SK-MEL-5 (cell line): ENCODE data around the gene MID1. TPM values are rescaled to one million over a fixed set of nuclear protein-coding genes. Genes with fewer than 3 reads are reported as not detected.

Source experiments
- DNase-seq: peaks from one replicate; pipeline ENCODE4 v3.0.0-alpha.2; 2016; ENCODE audit warnings: low read depth, low spot score
- in situ Hi-C: cut with HindIII; loops from 2 replicates; pipeline ENCODE4 v1.10.0; 2016; ENCODE audit warnings: low sequenced_read_pairs, high pct_unique_total_duplicates, low pct_unique_long_range_greater_than_20kb
- total RNA-seq: library from RNA; depleted of rRNA; stranded (reverse); fragments of >200 nt; shearing (Covaris generic); gene quantifications from 2 replicates; pipeline ENCODE4 v1.2.3, GENCODE V29; 2014

MID1 gene
- total RNA-seq, 1 experiment from 2014 or later: 35.0 TPM

DNA sequence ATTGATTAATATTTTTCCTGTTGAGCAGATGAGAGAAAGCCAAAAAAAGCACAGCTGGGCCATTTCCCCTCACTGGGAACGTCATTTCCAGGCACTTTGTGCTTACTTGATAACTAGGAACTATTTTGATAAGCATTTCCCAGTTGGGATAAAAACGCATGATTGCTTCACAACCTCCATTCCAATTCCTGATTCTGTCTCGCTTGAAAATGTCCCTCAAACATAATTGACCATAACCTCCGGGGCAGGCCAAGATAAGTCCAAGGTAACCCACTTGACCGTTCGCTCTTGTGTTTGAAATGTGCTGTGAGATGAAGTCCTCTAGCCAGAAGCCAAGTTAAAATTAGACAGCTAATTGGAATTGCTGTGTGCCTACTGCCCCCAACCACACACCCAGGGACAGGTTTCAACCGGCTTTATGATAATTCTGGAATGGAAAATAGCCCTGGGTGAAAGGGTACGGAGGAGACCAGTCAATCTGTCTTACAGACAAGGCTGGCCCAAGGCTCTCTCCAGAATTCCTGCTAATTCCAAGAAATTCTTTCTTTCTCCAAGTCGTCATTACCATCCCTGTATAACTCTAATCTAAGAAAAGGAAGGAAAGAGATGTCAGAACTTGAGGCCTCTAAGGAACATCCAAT lies 137.1 kb downstream of the MID1 start:
- in situ Hi-C loops: no loop called here
- no peak for DNase-seq

DNA sequence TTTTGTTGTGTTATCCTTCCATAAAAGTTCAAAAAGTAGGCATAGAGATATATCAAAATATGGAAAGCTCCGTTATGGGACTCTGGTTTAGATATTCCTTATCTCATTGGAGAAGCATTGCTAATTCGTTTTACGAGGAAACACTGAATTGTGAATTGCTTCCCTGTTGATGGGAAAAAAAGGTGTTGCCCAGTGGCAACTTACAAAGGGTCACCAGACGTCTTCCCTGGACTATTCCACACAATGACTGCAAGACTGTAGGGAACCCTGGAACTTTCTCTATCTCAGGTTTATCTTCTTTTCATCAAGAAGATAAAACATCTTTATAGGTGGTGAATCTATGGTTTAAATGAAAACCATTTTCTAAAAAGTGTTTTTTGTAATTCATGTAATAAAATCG lies 137.7 kb downstream of the MID1 start:
- no peak for DNase-seq

DNA sequence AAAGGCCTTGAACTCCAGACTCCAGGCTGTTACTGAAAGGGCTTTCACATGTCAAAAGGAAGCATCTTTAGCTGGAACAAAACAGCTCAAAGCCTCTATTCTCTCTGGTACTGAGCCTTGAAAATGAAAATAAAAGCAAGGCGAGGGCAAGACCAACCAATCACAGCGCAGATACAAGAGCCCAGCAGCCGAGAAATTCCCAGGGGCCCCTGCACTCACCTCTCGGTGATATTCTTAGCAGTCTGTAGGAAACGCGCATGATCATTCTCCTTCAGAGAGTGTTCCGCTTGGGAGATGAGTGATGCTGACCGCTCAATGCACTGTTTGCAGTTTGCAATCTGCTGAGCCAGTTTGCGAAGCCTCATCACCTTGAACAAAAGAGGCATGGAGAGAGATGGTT lies 138.1 kb downstream of the MID1 start:
- DNase-seq: no peak
- in situ Hi-C loops: no loop called here

More for the DNA sequence above, 137.7 kb downstream of the MID1 start:
- in situ Hi-C loops: no loop called here

- in situ Hi-C loops: no loop called here
- no peak for DNase-seq
Measured at GRCh38 chrX:10480861-10481260, 139.5 kb downstream of the MID1 start.

- DNase-seq: no peak
- in situ Hi-C loops: no loop called here
Measured at GRCh38 chrX:10479508-10479907, 140.9 kb downstream of the MID1 start.

GRCh38 chrX:10477525-10477924 lies 142.9 kb downstream of the MID1 start:
- DNase-seq: no peak
- in situ Hi-C loops: no loop called here

- in situ Hi-C loops: no loop called here
- DNase-seq: no peak
Measured at GRCh38 chrX:10474913-10475568, 145.3 kb downstream of the MID1 start.

DNA sequence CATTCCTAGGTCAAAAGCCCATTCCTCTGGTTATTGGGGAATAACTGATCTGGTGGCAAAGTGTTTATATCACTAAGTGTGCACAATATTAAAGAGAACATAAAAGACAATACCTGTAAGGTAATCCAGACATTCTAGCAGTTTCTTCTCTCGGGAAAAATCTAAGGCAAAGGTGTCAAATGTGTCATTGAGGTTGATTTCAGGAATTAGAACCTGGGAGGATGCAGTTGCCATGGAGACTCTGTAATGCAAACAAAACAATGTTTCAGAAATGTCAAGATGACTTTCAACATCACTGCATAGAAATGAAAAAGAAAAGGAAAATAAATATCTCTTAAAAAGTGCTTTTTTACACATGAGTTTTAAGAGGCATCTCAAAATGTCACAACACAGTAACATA lies 145.9 kb downstream of the MID1 start:
- in situ Hi-C loops: no loop called here
- DNase-seq: no peak

GRCh38 chrX:10471418-10471817 lies 149.0 kb downstream of the MID1 start:
- DNase-seq: no peak
- in situ Hi-C loops: no loop called here

DNA sequence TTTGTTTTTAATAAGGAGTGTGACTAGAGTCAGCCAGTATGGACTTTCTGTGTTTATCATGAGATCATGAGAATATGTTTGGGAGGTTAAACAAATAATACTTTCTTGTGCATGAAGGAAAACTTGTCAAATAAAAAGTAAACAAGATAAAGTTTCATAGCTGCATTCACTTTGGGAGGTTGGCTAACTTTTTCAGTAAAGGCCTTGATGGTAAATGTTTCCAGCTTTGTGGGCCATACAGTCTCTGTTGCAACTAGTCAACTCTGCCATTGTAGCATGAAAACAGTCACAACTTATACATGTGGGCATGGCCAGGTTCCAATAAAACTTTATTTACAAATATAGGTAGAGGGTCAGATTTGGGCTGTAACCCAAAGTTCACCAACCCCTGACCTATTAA lies 150.4 kb downstream of the MID1 start:
- DNase-seq: no peak
- in situ Hi-C loops: no loop called here

GRCh38 chrX:10467793-10468192 lies 152.6 kb downstream of the MID1 start:
- no peak for DNase-seq
- in situ Hi-C loops: no loop called here

DNA sequence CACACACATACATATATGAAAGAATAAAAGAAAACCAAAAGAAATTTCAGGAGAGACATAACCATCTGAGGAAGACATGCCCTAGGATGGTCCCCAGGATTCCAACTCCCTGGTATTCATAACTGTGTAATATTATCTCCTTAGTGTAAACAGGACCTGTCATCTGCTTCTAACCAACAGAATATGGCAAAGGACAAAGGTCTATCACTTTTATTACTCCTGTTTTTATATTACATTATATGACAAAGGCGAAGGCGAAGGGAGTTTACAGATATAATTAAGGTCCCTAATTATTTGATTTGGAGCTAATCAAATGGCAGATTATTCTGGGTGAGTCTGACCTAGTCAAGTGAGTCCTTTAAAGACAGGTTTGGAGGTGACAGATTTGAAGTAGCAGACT lies 155.1 kb downstream of the MID1 start:
- DNase-seq: no peak
- in situ Hi-C loops: no loop called here

- no peak for DNase-seq
- in situ Hi-C loops: no loop called here
Measured at GRCh38 chrX:10457092-10457491, 163.3 kb downstream of the MID1 start.

DNA sequence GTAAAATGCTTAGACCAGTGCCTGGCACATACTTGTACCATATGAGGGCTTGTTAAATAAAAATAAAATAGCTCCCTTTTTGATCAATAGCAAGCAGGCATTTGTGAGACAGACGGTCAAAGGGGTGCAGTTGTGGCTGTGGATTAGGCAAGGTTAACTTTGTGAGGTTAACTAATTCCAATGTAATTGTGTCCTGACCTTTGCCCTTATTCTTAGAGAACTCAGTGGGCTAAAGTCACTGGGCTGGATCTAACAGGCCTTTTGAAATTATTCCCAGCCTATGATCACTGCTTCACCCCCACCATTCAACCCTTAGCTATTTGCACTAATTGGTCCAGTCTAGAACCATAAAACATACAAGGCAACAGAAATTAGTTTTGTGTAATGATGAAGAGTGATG lies 166.4 kb downstream of the MID1 start:
- no peak for DNase-seq
- in situ Hi-C loops: no loop called here

- no peak for DNase-seq
- in situ Hi-C loops: no loop called here
Measured at GRCh38 chrX:10450959-10451355, 169.4 kb downstream of the MID1 start.

- DNase-seq: no peak
- in situ Hi-C loops: no loop called here
Measured at GRCh38 chrX:10450229-10450958, 170.0 kb downstream of the MID1 start.

- in situ Hi-C loops: no loop called here
- DNase-seq: peak; percentile 76
Measured at GRCh38 chrX:10447564-10448214, 172.7 kb downstream of the MID1 start.

DNA sequence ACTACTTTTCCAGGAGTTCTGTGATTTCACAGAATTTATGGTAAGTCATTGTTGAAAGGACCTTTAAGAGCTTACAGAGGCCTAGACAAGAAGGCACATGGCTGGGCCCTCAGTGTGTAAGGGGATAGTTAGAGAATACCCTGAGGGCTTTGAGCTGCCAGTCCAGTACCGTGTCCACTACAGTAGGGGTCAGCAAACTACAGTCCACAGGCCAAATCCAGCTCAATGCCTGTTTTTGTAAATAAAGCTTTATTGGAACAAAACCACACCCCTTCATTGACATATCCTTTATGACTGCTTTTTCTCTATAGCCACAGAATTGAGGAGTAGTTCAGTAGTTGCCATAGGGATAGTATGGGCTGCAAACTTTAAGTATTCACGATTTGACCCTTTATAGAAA lies 176.2 kb downstream of the MID1 start:
- DNase-seq: peak; percentile 42

More for the DNA sequence above, 176.2 kb downstream of the MID1 start:
- in situ Hi-C loops: no loop called here
